ENCODE data around the gene PPP2R3C. TPM values are rescaled to one million over a fixed set of nuclear protein-coding genes. Genes with fewer than 3 reads are reported as not detected.

The PPP2R3C gene
- total and polyA plus RNA-seq, 2 of the 13 experiments (the other 11 are each of a cell fraction or from before 2014, with no cell fraction given): 63.4 to 102 TPM

- no peak; a peak in 1 of 4 replicates for TF ChIP-seq REST (IDR thresholded peaks at IDR 0.05; ENCODE audit: borderline replicate concordance in 1 of 2, low read depth in 1 of 2, low read length in 2 of 2)
- peak; percentile 80 for TF ChIP-seq ZBTB39 (CRISPR knock-in tag; IDR thresholded peaks at IDR 0.05)
- TF ChIP-seq DNMT3B (CRISPR knock-in tag; conservative IDR thresholded peaks at IDR 0.05): 0 out of 2 replicates have a peak, but pooled peaks have one; percentile 11
- no peak for TF ChIP-seq JARID2 (CRISPR knock-in tag; IDR thresholded peaks at IDR 0.05; ENCODE audit: insufficient replicate concordance)
- peak; percentile 97 for TF ChIP-seq WIZ (CRISPR knock-in tag; IDR thresholded peaks at IDR 0.05)
- peak; percentile 94 for TF ChIP-seq KLF12 (CRISPR knock-in tag; IDR thresholded peaks at IDR 0.05; ENCODE audit: borderline replicate concordance)
- no peak; the same call in 1 of the 2 replicates for TF ChIP-seq ZXDC (CRISPR knock-in tag; IDR thresholded peaks at IDR 0.05)
- peak; percentile 99 for TF ChIP-seq SNAI1 (CRISPR knock-in tag; IDR thresholded peaks at IDR 0.05; ENCODE audit: borderline replicate concordance)
- TF ChIP-seq ZBTB7A (CRISPR knock-in tag; IDR thresholded peaks at IDR 0.05): peak; percentile 56; the same call in 1 of the 2 replicates
- no peak for TF ChIP-seq FOXA1 (IDR thresholded peaks at IDR 0.05)
- no peak for TF ChIP-seq FOXA1 (CRISPR knock-in tag; IDR thresholded peaks at IDR 0.05)
- TF ChIP-seq FOXM1 (CRISPR knock-in tag; IDR thresholded peaks at IDR 0.05): peak; percentile 64; the same call in 1 of the 2 replicates
- peak; percentile 96 for TF ChIP-seq SP5 (CRISPR knock-in tag; IDR thresholded peaks at IDR 0.05; ENCODE audit: borderline replicate concordance, low read depth)
- no peak; the same call in 1 of the 2 replicates for TF ChIP-seq ZKSCAN5 (CRISPR knock-in tag; IDR thresholded peaks at IDR 0.05)
- TF ChIP-seq ZNF280D (CRISPR knock-in tag; IDR thresholded peaks at IDR 0.05): peak; percentile 65
These were observed 75.6 kb downstream of the PPP2R3C start, which contains the start of gene FAM177A1 (continued) for GRCh38 chr14:35046048-35046750.
